HG03095 (cell line): ENCODE data around the gene CUTC.

Experiments used
- ATAC-seq: cut with Tn5 transposase; IDR thresholded peaks from one replicate; pipeline ENCODE4 v1.9.1; 2021; ENCODE audit warnings: moderate library complexity; ENCODE audit not compliant: unreplicated experiment

Gene CUTC

DNA sequence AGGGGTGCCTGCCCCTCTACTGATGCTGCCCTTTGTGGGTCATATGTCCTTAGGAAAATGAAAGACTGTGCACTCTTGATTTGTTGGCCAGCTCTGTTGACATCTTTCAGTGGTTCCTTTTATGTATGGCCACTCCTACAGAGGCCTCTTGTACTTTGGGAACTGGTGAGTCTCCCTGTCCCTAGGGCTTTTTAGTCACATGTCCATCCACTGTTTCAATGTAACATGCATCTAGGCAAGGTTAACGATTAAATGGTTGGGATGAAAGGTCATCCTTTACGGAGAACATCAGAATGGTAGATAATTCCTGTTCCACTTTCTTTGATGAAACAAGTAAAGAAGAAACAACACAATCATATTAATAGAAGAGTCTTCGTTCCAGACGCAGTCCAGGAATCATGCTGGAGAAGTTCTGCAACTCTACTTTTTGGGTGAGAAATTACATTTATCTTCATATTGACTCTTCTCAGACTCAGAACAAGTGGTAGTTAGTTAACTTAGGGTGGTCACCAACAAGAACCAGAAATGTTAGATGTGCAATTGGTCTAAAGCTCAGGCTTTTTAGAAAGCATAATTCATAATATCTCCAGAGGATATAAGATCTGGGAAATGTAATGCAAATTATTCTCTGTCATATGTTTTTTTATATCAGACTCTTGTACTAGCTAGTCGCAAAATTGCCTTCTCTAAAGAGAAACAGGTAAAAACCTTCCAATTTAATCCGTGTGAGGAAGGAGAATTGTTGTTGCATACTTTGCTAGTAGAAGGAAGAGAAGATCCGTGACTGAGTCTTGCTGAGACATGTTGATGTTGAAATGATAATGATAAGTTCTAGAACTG, 50.6 kb downstream of the CUTC start, which contains the start of gene ABCC2:
Gene ABCC2, plus strand, starts transcription at position 194 of the 840 bp plus-strand sequence. Its CDS starts 205 bp downstream, at position 399.
- ATAC-seq, result no peak

GRCh38 chr10:99784016-99784726, 52.1 kb downstream of the CUTC start:
- no peak for ATAC-seq

- ATAC-seq, result no peak
Observed at GRCh38 chr10:99784727-99785441, 52.9 kb downstream of the CUTC start.

GRCh38 chr10:99785646-99786045, 53.6 kb downstream of the CUTC start:
- no peak for ATAC-seq

DNA sequence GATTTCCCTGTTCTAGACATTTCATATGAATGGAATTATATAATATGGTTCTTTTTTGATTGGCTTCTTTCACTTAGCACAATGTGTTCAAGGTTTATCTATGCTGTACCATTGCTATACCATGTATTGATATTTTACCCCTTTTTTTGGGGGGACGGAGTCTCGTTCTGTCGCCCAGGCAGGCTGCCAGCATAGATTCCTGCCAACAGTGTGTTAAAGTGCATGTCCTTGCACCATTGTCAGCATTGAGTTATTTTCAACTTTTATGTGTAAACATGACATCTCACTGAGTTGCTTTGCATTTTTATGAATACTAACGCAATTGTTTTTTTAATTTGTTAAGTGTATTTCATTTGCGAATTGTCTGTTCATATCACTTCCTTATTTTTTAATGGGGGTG, 55.3 kb downstream of the CUTC start:
- ATAC-seq, result no peak

- ATAC-seq, result no peak
Observed at GRCh38 chr10:99787782-99788445, 55.9 kb downstream of the CUTC start.

GRCh38 chr10:99788598-99789256, 56.7 kb downstream of the CUTC start:
- no peak for ATAC-seq

- ATAC-seq, result no peak
Observed at GRCh38 chr10:99791831-99792230, 59.8 kb downstream of the CUTC start.

DNA sequence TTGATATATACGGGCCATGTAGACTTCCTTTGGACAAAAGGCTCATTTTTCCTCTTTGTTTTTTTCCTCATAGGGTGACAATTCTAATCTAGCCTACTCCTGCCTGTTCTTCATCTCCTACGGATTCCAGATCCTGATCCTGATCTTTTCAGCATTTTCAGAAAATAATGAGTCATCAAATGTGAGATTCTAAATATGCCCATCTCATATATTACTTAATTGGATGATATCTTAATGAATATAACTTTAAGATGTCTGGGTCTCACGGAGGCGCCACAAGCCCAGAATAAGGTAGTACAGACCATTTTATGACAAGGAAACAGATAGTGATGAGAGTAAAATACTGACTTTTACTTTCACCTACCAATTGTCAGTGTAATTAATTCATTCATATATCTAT, 61.8 kb downstream of the CUTC start:
- ATAC-seq, result no peak

GRCh38 chr10:99796928-99797327, 64.9 kb downstream of the CUTC start:
- ATAC-seq, result no peak

GRCh38 chr10:99798031-99798430, 66.0 kb downstream of the CUTC start:
- ATAC-seq, result no peak

DNA sequence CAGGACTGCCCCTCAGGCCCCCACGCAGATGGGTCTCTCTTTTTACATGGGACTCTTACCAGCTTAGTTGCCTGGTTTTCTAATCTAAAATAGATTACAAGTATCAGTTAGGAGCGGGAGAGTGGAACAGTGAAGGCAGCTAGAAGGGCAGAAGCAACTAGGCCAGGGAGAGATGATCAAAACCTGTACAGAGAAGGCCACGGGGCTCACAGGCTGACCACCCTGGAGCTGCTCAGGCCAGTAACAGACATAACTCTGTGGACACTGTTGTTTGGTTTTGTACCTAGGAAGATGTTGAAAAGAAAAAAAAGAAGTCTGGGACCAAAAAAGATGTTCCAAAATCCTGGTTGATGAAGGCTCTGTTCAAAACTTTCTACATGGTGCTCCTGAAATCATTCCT, 66.9 kb downstream of the CUTC start:
- no peak for ATAC-seq

GRCh38 chr10:99799613-99800012, 67.6 kb downstream of the CUTC start:
- ATAC-seq, result no peak

DNA sequence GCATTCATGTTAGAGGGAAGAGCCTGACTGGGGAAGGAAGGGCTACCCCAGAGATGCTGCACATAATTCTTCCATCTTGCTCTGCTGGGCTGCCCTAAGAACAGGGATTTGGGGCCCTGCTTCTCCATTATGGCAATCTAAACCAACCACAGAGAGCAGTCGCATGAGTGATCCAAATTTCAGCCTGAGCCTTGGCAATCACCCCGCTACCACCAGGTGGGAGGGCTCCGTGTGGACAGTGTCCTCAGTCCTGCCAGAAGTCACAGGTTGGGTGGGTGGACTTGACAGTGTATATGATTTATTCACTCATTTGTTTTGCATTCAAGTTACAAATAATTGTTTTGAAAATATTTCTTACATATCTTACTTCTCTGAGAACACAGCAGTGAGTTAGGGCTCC, 72.4 kb downstream of the CUTC start:
- no peak for ATAC-seq

- ATAC-seq, result no peak
Observed at GRCh38 chr10:99805190-99805589, 73.2 kb downstream of the CUTC start.
